Sigmoid colon (tissue), 7 donors: ENCODE measurements around the gene SP140L. TPM values are rescaled to one million over a fixed set of nuclear protein-coding genes. Genes with fewer than 3 reads are reported as not detected.
"Not testable (repeated sequence)": the region's sequence is repeated elsewhere in the genome, so short reads cannot be mapped to it uniquely, and the experiment has no call there.

Experiments
- DNase-seq: peaks from one replicate; pipeline ENCODE4 v3.0.0-alpha.2; 2019
- H3K27ac ChIP-seq, 4 donors: fragments of 200-600 bp; sonication (generic); one replicate each; pipeline ENCODE4 v1.5.1; 2016 to 2019; ENCODE audit warnings: mild to moderate bottlenecking in 1 of 4
- H3K27me3 ChIP-seq, 3 donors: fragments of 200-600 bp; sonication (generic); one replicate each; pipeline ENCODE4 v1.5.1; 2019; ENCODE audit warnings: mild to moderate bottlenecking in 1 of 3
- H3K36me3 ChIP-seq, 4 donors: fragments of 200-600 bp; sonication (generic); one replicate each; pipeline ENCODE4 v1.5.1; 2016 to 2019
- H3K4me1 ChIP-seq, 4 donors: fragments of 200-600 bp; sonication (generic); one replicate each; pipeline ENCODE4 v1.5.1; 2017 to 2019
- H3K4me3 ChIP-seq, 4 donors: fragments of 200-600 bp; sonication (generic); one replicate each; pipeline ENCODE4 v1.5.1; 2017 to 2019; ENCODE audit warnings: mild to moderate bottlenecking in 2 of 4, moderate library complexity in 1 of 4
- H3K9me3 ChIP-seq, 4 donors: fragments of 200-600 bp in 3 of 4; sonication (generic) in 3 of 4; one replicate each; pipeline versions ENCODE4 v1.5.1 to v1.6.1; 2013 to 2019
- EP300 ChIP-seq, 4 donors: sonication (generic); formaldehyde crosslinking; IDR thresholded peaks; one replicate each; pipeline ENCODE4 v1.6.1; 2017; ENCODE audit warnings: antibody characterized with exemption in 4 of 4
- POLR2A ChIP-seq, 2 donors: fragments of 450-650 bp; IDR thresholded peaks; one replicate each; pipeline ENCODE4 v1.6.1; 2016; ENCODE audit warnings: antibody characterized with exemption in 2 of 2, mild to moderate bottlenecking in 2 of 2, moderate library complexity in 2 of 2
- POLR2AphosphoS5 ChIP-seq, 4 donors: sonication (generic); formaldehyde crosslinking; IDR thresholded peaks; one replicate each; pipeline ENCODE4 v1.6.1; 2017; ENCODE audit warnings: antibody characterized with exemption in 4 of 4
- WGBS, 2 donors: extraction: QIAGEN DNeasy Blood & Tissue Kit; methylation state at CpG; one replicate each; pipeline ENCODE4 v1.1.7; 2013; 5-methylcytosine and 5-hydroxymethylcytosine counted together
- intact Hi-C: fragments of 100-400 bp; cut with DNase I; formaldehyde crosslinking; loops from one replicate; pipeline ENCODE4 v1.15.1; 2023
- polyA plus RNA-seq, 3 donors: library from polyadenylated mRNA; stranded (reverse); fragments of 200-250 nt; gene quantifications; one replicate each; pipeline ENCODE4 v1.2.3, GENCODE V29; 2013
- total RNA-seq, 4 donors: library from RNA; depleted of rRNA; stranded (reverse); fragments of >200 nt; gene quantifications; one replicate each; pipeline ENCODE4 v1.1.0, GENCODE V29; 2016
- TF ChIP-seq, protein P1 (sequence below), 4 experiments: fragments of 450-650 bp in 3 of 4; fragments of 200-600 bp in 1 of 4; IDR thresholded peaks; one replicate each; pipeline ENCODE4 v1.5.1; 2016 to 2019; ENCODE audit warnings: antibody characterized with exemption in 4 of 4, mild to moderate bottlenecking in 3 of 4, moderate library complexity in 2 of 4
- donor health status: healthy with polysubstance abuse.
- donor health status: Bipolar disorder and iron deficiency.
- donor health status: healthy.

Gene SP140L
- total and polyA plus RNA-seq, 7 donors, result 4.3 to 28.2 (median 8.2) TPM

DNA sequence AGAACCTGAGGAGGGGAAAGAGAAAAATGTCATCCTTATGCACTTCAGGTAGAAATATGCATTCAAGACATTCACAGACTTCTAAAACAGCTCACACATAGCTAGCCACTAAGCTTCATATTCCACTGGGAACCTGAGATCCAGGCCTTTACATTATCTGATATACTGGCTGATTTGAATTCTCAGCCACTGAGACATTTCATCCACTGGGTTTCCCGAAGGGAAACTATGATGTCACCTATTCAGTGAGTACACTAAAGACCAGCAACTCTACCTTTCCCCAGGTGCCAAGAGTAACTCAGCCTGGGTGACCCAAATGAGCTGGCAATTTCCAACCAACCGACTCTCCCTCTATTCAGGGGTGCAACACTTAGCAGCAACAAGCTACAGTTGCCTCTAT, 67.3 kb downstream of the SP140L start:
- H3K36me3 ChIP-seq, result peaks cover 0 to 60% (median 3%) of the 10 kb centered on the region in 4 donors
- TF ChIP-seq POLR2A (IDR thresholded peaks at IDR 0.05), result no peak
- no peak for TF ChIP-seq EP300 (IDR thresholded peaks at IDR 0.05)
- TF ChIP-seq POLR2AphosphoS5 (IDR thresholded peaks at IDR 0.05), result no peak
- TF ChIP-seq, protein P1, sequence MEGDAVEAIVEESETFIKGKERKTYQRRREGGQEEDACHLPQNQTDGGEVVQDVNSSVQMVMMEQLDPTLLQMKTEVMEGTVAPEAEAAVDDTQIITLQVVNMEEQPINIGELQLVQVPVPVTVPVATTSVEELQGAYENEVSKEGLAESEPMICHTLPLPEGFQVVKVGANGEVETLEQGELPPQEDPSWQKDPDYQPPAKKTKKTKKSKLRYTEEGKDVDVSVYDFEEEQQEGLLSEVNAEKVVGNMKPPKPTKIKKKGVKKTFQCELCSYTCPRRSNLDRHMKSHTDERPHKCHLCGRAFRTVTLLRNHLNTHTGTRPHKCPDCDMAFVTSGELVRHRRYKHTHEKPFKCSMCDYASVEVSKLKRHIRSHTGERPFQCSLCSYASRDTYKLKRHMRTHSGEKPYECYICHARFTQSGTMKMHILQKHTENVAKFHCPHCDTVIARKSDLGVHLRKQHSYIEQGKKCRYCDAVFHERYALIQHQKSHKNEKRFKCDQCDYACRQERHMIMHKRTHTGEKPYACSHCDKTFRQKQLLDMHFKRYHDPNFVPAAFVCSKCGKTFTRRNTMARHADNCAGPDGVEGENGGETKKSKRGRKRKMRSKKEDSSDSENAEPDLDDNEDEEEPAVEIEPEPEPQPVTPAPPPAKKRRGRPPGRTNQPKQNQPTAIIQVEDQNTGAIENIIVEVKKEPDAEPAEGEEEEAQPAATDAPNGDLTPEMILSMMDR (IDR thresholded peaks at IDR 0.05), result no peak
- DNase-seq, result no peak
- intact Hi-C loops, result no loop called here
- 93 to 94% methylated on average over 2 of the region's 2 CpGs for WGBS, 2 donors
- H3K27ac ChIP-seq, result no peak overlapping the region
- no peaks in the 10 kb centered on the region for H3K4me1 ChIP-seq
- no peaks in the 10 kb centered on the region for H3K27me3 ChIP-seq
- peaks cover 0 to 5% (median 0%) of the 10 kb centered on the region in 4 donors for H3K9me3 ChIP-seq
- H3K4me3 ChIP-seq, result no peak overlapping the region

DNA sequence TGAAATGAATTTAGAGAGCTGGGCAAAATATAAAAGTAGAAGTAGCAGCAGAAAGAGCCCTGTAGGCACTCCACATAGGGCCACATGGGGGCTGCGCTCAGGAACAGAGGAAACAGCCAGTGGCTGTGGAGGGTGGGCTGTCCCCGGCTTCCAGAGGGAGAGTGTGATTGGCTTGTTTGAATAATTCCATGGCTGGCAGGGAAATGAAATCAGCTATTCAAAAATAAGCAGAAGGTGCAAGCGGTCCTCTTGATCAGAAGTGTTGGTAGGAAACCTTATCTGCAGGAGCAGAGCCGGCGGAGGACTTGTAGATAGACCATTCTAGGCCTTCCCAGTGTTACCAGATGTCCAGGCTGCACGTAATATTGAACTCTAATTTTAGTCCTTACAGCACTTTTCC, 71.7 kb downstream of the SP140L start:
- H3K9me3 ChIP-seq, H3K4me3 ChIP-seq, H3K27ac ChIP-seq, intact Hi-C loops, H3K27me3 ChIP-seq, DNase-seq, H3K4me1 ChIP-seq: not testable (repeated sequence)
- peaks cover 0 to 53% (median 3%) of the 10 kb centered on the region in 4 donors for H3K36me3 ChIP-seq
- 97% methylated on average over 6 of the region's 6 CpGs for WGBS, 2 donors

DNA sequence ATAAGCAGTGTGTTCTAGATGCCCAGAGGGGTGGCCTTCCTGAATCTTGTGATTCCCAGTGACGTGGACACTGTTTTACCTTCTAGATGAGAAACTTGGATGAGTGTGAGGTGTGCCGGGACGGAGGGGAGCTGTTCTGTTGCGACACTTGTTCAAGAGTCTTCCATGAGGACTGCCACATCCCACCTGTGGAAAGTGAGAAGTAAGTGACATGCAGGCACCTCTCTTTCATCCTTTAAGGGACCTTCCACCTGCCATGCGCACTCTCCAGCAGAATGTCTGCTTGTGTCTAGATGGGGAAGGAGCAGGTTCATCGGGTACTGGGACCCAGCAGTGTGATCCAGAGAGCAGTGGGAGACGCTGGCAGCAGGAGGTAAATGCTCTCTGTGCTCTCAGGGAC, 73.0 kb downstream of the SP140L start:
- Histone ChIP-seq H3K27me3 (no peaks in the 10 kb centered on the region), H3K36me3 (peaks cover 0 to 44% (median 3%) of the 10 kb centered on the region in 4 donors), H3K9me3 (peaks cover 0 to 5% (median 0%) of the 10 kb centered on the region in 4 donors), H3K4me3 (no peak overlapping the region), H3K4me1 (no peaks in the 10 kb centered on the region), H3K27ac (no peak overlapping the region)
- WGBS, 2 donors, result 93 to 96% methylated on average over 7 of the region's 7 CpGs
- TF ChIP-seq POLR2A (IDR thresholded peaks at IDR 0.05) (no peak), POLR2AphosphoS5 (IDR thresholded peaks at IDR 0.05) (no peak), EP300 (IDR thresholded peaks at IDR 0.05) (no peak)
- TF ChIP-seq, protein P1 (IDR thresholded peaks at IDR 0.05), result no peak
- DNase-seq, result no peak
- intact Hi-C loops, result no loop called here

DNA sequence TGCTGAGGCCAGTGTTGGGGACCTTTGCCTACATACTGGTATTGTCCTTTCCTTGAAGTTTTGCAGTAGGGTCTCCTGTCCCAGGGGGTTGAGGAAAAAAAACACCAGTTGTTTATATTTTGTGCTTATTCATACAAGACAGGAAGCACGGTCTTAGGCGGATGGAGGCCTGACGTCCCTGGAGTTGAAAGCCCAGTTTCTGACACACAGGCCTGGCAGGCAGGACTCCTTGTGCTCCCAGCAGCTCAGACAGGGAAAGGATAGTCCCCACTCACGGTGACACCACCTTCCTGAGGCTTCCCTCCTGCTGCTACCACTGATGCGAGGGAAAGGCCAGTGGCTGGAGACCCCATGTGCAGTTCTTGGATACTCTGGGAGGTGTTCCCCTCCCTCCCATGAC, 73.5 kb downstream of the SP140L start:
- Histone ChIP-seq H3K27ac (no peak overlapping the region), H3K4me1 (no peaks in the 10 kb centered on the region), H3K9me3 (peaks cover 0 to 5% (median 0%) of the 10 kb centered on the region in 4 donors), H3K27me3 (no peaks in the 10 kb centered on the region), H3K4me3 (no peak overlapping the region), H3K36me3 (peaks cover 0 to 42% (median 3%) of the 10 kb centered on the region in 4 donors)
- no peak for DNase-seq
- 74 to 90% methylated on average over 5 of the region's 5 CpGs for WGBS, 2 donors
- intact Hi-C loops, result no loop called here
- TF ChIP-seq EP300 (IDR thresholded peaks at IDR 0.05) (no peak), POLR2AphosphoS5 (IDR thresholded peaks at IDR 0.05) (no peak), POLR2A (IDR thresholded peaks at IDR 0.05) (no peak)
- TF ChIP-seq, protein P1 (IDR thresholded peaks at IDR 0.05), result no peak

DNA sequence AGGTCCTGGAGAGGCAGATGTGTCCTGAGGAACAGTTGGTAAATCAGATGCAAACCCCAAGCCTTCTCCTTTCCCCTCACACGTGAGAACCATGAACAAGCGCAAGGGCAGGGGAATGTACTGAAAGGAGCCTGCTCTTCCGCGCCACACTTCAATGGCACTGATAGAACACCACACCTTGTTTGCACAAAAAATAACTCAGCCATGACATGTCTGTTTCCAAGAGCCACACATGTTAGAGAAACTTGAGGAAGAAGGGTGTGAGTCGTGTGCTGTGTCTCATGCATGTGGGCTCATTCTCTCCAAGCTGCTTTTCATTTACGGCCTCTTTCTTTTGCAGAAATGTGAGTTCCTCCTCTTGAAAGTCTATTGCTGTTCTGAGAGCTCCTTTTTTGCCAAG, 74.0 kb downstream of the SP140L start:
- 90 to 95% methylated on average over 2 of the region's 6 CpGs for WGBS, 2 donors
- H3K9me3 ChIP-seq, H3K27ac ChIP-seq, H3K4me3 ChIP-seq, DNase-seq, H3K27me3 ChIP-seq, intact Hi-C loops, H3K4me1 ChIP-seq: not testable (repeated sequence)
- peaks cover 0 to 38% (median 3%) of the 10 kb centered on the region in 4 donors for H3K36me3 ChIP-seq

DNA sequence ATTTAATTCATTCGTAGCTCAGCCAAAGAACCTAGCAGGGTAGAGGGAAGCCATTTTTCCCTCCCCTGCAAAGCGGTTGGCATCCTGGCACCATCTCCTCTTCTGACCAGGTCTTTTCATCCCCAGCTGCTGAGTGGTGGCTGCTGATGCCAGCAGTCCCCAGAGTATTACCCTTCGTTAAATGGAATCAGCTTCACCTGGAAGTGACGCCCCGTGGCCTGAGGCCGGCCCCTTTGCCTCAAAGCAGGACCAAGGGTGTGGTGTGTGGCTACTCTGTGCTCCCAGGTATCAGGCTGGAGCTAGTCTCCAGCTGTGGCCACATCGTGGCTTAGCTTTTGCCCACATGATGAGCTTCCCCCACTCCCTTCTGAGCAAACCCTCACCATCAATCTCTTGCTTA, 76.8 kb downstream of the SP140L start:
- Histone ChIP-seq H3K9me3 (no peaks in the 10 kb centered on the region), H3K27ac (no peak overlapping the region), H3K27me3 (no peaks in the 10 kb centered on the region), H3K4me3 (no peak overlapping the region), H3K4me1 (no peaks in the 10 kb centered on the region), H3K36me3 (peaks cover 0 to 27% (median 3%) of the 10 kb centered on the region in 4 donors)
- TF ChIP-seq, protein P1 (IDR thresholded peaks at IDR 0.05), result no peak
- TF ChIP-seq POLR2A (IDR thresholded peaks at IDR 0.05) (no peak), POLR2AphosphoS5 (IDR thresholded peaks at IDR 0.05) (no peak), EP300 (IDR thresholded peaks at IDR 0.05) (no peak)
- 96 to 97% methylated on average over 7 of the region's 7 CpGs for WGBS, 2 donors
- DNase-seq, result no peak
- intact Hi-C loops, result no loop called here
